SK-N-SH treated with all-trans-retinoic acid at 6 μM for 48 hours (cell line): ENCODE measurements around the gene ENO2.

ENCODE experiments used
- ATAC-seq: fragments of 200-7000 bp; cut with Tn5 transposase; 3 replicates; pipeline ENCODE4 v1.9.1; 2020; ENCODE audit warnings: mild to moderate bottlenecking, moderate library complexity
- ARNTL ChIP-seq: fragments of 450-650 bp; formaldehyde crosslinking; IDR thresholded peaks from 2 replicates; pipeline ENCODE4 v1.5.0; 2020; ENCODE audit warnings: low read depth, mild to moderate bottlenecking, moderate library complexity, borderline replicate concordance
- BACH2 ChIP-seq: fragments of 250-450 bp; sonication (Bioruptor Pico); IDR thresholded peaks from 2 replicates; pipeline ENCODE4 v1.9.0; 2021; ENCODE audit warnings: mild to moderate bottlenecking, borderline replicate concordance
- CREB5 ChIP-seq: fragments of 250-450 bp; sonication (Bioruptor Pico); IDR thresholded peaks from 2 replicates; pipeline ENCODE4 v1.5.1; 2020; ENCODE audit warnings: low read depth, mild to moderate bottlenecking, moderate library complexity
- CSDC2 ChIP-seq: fragments of 250-450 bp; sonication (Bioruptor Pico); IDR thresholded peaks from 2 replicates; pipeline ENCODE4 v1.5.0; 2020; ENCODE audit warnings: mild to moderate bottlenecking, moderate library complexity
- CSRNP3 ChIP-seq: fragments of 250-450 bp; sonication (Bioruptor Pico); IDR thresholded peaks from 2 replicates; pipeline ENCODE4 v1.5.1; 2021; ENCODE audit warnings: mild to moderate bottlenecking, moderate library complexity
- GLIS3 ChIP-seq: fragments of 250-450 bp; sonication (Bioruptor Pico); IDR thresholded peaks from 2 replicates; pipeline ENCODE4 v1.5.0; 2020; ENCODE audit warnings: mild to moderate bottlenecking, moderate library complexity
- OSR1 ChIP-seq: fragments of 250-450 bp; sonication (Bioruptor Pico); IDR thresholded peaks from 2 replicates; pipeline ENCODE4 v1.8.0; 2022; ENCODE audit warnings: moderate library complexity, mild to moderate bottlenecking, inconsistent platforms
- POU6F1 ChIP-seq: fragments of 250-450 bp; sonication (Bioruptor Pico); IDR thresholded peaks from 2 replicates; pipeline ENCODE4 v1.8.0; 2021; ENCODE audit warnings: low read depth, mild to moderate bottlenecking, moderate library complexity, borderline replicate concordance
- PPARA ChIP-seq: fragments of 250-450 bp; sonication (Bioruptor Pico); IDR thresholded peaks from 2 replicates; pipeline ENCODE4 v1.5.0; 2020; ENCODE audit warnings: mild to moderate bottlenecking, borderline replicate concordance
- RARB ChIP-seq: fragments of 250-450 bp; sonication (Bioruptor Pico); IDR thresholded peaks from 2 replicates; pipeline ENCODE4 v1.8.0; 2021; ENCODE audit warnings: mild to moderate bottlenecking, moderate library complexity
- SNAI2 ChIP-seq: fragments of 250-450 bp; sonication (Bioruptor Pico); IDR thresholded peaks from 2 replicates; pipeline ENCODE4 v1.5.0; 2020; ENCODE audit warnings: mild to moderate bottlenecking, moderate library complexity
- TCF4 ChIP-seq: fragments of 250-450 bp; sonication (Bioruptor Pico); IDR thresholded peaks from 2 replicates; pipeline ENCODE4 v1.8.0; 2021; ENCODE audit warnings: mild to moderate bottlenecking, moderate library complexity, borderline replicate concordance
- TOX ChIP-seq: fragments of 250-450 bp; sonication (Bioruptor Pico); IDR thresholded peaks from 2 replicates; pipeline ENCODE4 v1.8.0; 2021; ENCODE audit warnings: mild to moderate bottlenecking, moderate library complexity, borderline replicate concordance
- TSHZ2 ChIP-seq: fragments of 250-450 bp; sonication (Bioruptor Pico); IDR thresholded peaks from 2 replicates; pipeline ENCODE4 v1.5.0; 2020; ENCODE audit warnings: mild to moderate bottlenecking, moderate library complexity
- ZC3H10 ChIP-seq: fragments of 250-450 bp; sonication (Bioruptor Pico); IDR thresholded peaks from 2 replicates; pipeline ENCODE4 v1.5.1; 2021; ENCODE audit warnings: mild to moderate bottlenecking, moderate library complexity
- ZFP3 ChIP-seq: fragments of 250-450 bp; sonication (Bioruptor Pico); IDR thresholded peaks from 2 replicates; pipeline ENCODE4 v1.5.0; 2020; ENCODE audit warnings: mild to moderate bottlenecking, moderate library complexity
- ZNF565 ChIP-seq: fragments of 450-650 bp; formaldehyde crosslinking; conservative IDR thresholded peaks from 2 replicates; pipeline ENCODE4 v1.5.0; 2020; ENCODE audit warnings: low read depth, mild to moderate bottlenecking, moderate library complexity
- ZNF70 ChIP-seq: fragments of 450-650 bp; formaldehyde crosslinking; IDR thresholded peaks from 2 replicates; pipeline ENCODE4 v1.5.0; 2020; ENCODE audit warnings: mild to moderate bottlenecking, moderate library complexity
- ZNF8 ChIP-seq: fragments of 450-650 bp; formaldehyde crosslinking; IDR thresholded peaks from 2 replicates; pipeline ENCODE4 v1.5.0; 2020; ENCODE audit warnings: mild to moderate bottlenecking, moderate library complexity
- TF ChIP-seq, protein P1 (sequence below): fragments of 250-450 bp; sonication (Bioruptor Pico); IDR thresholded peaks from 2 replicates; pipeline ENCODE4 v1.8.0; 2020; ENCODE audit warnings: mild to moderate bottlenecking, moderate library complexity, borderline replicate concordance

Gene ENO2

DNA sequence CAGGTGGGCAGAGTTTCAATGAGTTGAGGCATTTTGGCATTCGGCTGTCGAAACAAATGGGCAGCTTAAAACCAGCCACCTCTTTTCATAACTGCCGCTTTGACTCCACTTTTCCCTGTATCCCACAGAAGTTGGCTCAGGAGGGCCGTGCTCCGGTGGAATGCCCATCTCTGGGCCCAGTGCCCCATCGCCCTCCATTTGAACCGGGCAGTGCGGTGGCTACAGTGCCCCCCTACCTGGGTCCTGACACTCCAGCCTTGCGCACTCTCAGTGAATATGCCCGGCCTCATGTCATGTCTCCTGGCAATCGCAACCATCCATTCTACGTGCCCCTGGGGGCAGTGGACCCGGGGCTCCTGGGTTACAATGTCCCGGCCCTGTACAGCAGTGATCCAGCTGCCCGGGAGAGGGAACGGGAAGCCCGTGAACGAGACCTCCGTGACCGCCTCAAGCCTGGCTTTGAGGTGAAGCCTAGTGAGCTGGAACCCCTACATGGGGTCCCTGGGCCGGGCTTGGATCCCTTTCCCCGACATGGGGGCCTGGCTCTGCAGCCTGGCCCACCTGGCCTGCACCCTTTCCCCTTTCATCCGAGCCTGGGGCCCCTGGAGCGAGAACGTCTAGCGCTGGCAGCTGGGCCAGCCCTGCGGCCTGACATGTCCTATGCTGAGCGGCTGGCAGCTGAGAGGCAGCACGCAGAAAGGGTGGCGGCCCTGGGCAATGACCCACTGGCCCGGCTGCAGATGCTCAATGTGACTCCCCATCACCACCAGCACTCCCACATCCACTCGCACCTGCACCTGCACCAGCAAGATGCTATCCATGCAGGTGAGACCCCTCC lies 24.2 kb downstream of the ENO2 start:
- TF ChIP-seq PPARA (CRISPR knock-in tag) (no peak), RARB (CRISPR knock-in tag) (no peak), ZNF70 (no peak)
- no peak for ATAC-seq

GRCh38 chr12:6939191-6939540 lies 24.8 kb downstream of the ENO2 start:
- no peak for TF ChIP-seq RARB (CRISPR knock-in tag)
- no peak for TF ChIP-seq TSHZ2 (CRISPR knock-in tag)
- no peak for TF ChIP-seq POU6F1 (CRISPR knock-in tag)
- no peak for TF ChIP-seq ZC3H10 (CRISPR knock-in tag)
- no peak for ATAC-seq

DNA sequence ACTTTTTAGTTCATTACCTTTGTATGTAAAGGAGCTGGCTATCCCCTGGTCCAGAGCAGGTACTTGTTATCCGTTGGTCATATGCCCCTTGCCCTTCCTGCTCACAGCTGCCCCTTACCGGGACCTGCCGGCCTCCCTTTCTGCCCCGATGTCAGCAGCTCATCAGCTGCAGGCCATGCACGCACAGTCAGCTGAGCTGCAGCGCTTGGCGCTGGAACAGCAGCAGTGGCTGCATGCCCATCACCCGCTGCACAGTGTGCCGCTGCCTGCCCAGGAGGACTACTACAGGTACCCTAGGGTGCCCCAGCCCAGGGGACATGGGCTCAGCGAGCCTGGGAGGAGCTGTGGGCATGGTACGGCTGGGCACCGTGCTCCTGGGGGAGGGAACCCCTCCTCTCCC lies 26.9 kb downstream of the ENO2 start:
- ATAC-seq: no peak
- no peak for TF ChIP-seq ZNF8 (CRISPR knock-in tag)
- no peak for TF ChIP-seq TCF4 (CRISPR knock-in tag)
- no peak for TF ChIP-seq PPARA (CRISPR knock-in tag)
- TF ChIP-seq CSRNP3 (CRISPR knock-in tag): no peak
- TF ChIP-seq ZC3H10 (CRISPR knock-in tag): no peak
- no peak for TF ChIP-seq TSHZ2 (CRISPR knock-in tag)
- TF ChIP-seq ZNF70: no peak
- no peak for TF ChIP-seq TOX (CRISPR knock-in tag)
- TF ChIP-seq ZNF565 (CRISPR knock-in tag): no peak
- no peak for TF ChIP-seq CSDC2
- no peak for TF ChIP-seq BACH2 (CRISPR knock-in tag)
- no peak for TF ChIP-seq POU6F1 (CRISPR knock-in tag)
- no peak for TF ChIP-seq GLIS3 (CRISPR knock-in tag)
- TF ChIP-seq ZFP3 (CRISPR knock-in tag): no peak
- TF ChIP-seq ARNTL (CRISPR knock-in tag): no peak
- TF ChIP-seq, protein P1, sequence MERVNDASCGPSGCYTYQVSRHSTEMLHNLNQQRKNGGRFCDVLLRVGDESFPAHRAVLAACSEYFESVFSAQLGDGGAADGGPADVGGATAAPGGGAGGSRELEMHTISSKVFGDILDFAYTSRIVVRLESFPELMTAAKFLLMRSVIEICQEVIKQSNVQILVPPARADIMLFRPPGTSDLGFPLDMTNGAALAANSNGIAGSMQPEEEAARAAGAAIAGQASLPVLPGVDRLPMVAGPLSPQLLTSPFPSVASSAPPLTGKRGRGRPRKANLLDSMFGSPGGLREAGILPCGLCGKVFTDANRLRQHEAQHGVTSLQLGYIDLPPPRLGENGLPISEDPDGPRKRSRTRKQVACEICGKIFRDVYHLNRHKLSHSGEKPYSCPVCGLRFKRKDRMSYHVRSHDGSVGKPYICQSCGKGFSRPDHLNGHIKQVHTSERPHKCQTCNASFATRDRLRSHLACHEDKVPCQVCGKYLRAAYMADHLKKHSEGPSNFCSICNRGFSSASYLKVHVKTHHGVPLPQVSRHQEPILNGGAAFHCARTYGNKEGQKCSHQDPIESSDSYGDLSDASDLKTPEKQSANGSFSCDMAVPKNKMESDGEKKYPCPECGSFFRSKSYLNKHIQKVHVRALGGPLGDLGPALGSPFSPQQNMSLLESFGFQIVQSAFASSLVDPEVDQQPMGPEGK (CRISPR knock-in tag): no peak
- TF ChIP-seq SNAI2: no peak
- no peak for TF ChIP-seq CREB5 (CRISPR knock-in tag)
- TF ChIP-seq OSR1 (CRISPR knock-in tag): no peak
- TF ChIP-seq RARB (CRISPR knock-in tag): no peak
